GM19395 (cell line): Measurements from ENCODE around the gene TMEM50A.
"Not testable (repeated sequence)": the region's sequence is repeated elsewhere in the genome, so short reads cannot be mapped to it uniquely, and the experiment has no call there.

Experiments
- ATAC-seq: cut with Tn5 transposase; IDR thresholded peaks from one replicate; pipeline ENCODE4 v1.9.1; 2021; ENCODE audit warnings: mild to moderate bottlenecking, moderate library complexity; ENCODE audit not compliant: unreplicated experiment

The TMEM50A gene

GRCh38 chr1:25383090-25383489 lies 45.0 kb downstream of the TMEM50A start:
- ATAC-seq, result not testable (repeated sequence)

- not testable (repeated sequence) for ATAC-seq
These were observed 45.7 kb downstream of the TMEM50A start for GRCh38 chr1:25383875-25384274.

DNA sequence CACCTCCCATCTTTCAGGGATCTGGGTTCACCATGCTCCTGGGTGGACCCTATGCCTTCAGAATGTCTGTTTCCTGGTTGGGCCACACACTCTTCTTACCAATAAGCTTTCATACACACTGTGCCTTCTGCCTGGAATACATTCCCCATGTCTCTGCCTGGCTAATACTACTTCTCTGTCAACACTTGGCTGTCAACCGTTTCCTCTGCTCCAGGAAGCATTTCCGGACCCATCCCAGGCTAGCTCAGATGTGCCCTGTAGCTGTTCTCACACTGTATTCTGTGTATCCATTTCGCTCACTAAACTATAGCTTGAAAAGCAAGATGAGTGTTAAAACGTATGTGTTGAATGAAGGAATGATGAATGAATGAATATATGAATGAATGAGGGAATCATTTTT lies 49.0 kb downstream of the TMEM50A start:
- not testable (repeated sequence) for ATAC-seq

- not testable (repeated sequence) for ATAC-seq
These were observed 50.6 kb downstream of the TMEM50A start for GRCh38 chr1:25388691-25389090.

GRCh38 chr1:25389721-25390120 lies 51.6 kb downstream of the TMEM50A start:
- ATAC-seq, result not testable (repeated sequence)

- ATAC-seq, result no peak
These were observed 54.7 kb downstream of the TMEM50A start for GRCh38 chr1:25392841-25393240.

- not testable (repeated sequence) for ATAC-seq
These were observed 59.4 kb downstream of the TMEM50A start for GRCh38 chr1:25397549-25397948.

DNA sequence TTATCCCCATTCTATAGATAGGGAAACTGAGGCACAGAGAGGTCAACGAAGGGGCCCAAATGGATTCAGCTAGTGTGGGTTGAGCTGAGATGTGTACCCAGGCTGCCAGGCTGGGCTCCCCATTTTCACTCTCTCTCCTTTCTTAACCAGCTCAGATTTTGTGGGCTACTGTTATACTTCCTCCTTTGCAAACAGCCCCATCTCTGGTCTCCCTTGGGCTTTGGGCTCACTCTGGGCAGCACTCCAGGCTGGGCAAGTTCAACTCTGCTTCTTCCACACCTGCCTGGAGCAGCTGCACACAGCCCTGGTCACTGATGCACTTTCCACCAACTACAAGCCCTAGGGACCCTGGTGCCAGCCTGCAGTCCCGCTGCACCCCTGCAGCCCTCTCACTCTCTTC lies 59.9 kb downstream of the TMEM50A start:
- ATAC-seq, result not testable (repeated sequence)

DNA sequence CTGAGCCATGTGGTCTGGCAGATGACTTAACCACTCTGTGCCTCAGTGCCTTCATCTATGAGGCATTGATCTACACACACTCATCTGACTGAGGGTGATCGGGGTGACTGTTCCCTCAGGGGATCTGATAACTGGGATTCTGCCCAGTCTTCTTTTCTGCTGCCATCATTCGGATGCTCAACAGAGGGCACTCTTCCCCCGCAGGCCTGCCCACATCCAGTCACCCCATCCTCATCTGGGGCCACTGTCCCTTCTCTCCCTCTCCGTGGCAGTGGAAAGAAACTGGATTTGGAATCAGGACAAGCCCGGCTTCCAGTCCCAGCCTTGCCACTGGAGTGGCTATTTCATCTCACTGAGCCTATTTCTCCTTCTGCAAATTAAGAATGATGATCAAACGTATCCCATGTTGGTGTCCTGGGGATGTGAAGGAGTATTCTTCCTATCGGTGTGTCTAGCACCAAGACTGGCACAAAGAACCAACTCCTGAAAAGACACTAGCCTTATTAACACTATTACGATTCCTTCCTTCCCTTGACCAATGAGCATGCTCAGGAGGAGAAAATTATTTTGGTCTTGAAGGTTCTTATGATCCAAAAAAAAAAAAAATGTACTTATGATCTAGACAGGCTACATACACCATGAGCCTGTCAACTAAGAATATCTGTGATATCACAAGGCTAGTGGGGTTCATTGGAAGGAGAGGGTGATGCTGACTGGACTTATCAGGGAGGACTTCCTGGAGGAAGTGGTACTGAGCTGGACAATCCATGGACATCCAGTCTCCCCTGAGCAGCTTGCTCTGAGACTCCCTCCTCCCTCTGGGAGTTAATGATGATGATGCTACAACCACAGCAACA lies 65.0 kb downstream of the TMEM50A start:
- not testable (repeated sequence) for ATAC-seq

DNA sequence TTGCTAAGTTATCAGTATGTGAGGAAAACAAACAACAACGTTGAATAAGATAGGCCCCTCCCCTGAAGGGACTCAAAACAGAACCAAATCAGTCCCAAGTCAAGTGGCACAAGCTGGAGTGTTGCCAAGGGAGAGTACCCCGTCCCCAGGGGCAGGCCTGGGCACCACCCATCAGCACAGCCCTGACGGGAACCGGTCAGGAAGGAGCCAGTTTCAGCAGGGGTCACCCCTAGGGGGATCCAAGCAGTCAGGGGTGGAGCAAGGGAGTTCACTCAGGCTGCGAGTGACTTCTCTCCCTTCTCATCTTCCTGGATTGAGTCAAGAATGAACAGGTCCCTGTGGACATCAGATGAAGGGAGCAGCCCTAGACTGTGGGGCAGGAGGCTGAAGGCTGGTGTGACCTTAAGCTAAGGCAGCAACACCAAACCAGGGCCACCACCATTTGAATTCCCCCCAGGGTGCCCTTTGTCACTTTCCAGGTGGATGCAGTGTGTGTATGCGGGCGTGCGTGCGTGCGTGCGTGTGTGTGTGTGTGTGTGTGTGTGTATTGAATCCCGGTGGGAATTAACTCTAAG lies 67.7 kb downstream of the TMEM50A start:
- not testable (repeated sequence) for ATAC-seq

DNA sequence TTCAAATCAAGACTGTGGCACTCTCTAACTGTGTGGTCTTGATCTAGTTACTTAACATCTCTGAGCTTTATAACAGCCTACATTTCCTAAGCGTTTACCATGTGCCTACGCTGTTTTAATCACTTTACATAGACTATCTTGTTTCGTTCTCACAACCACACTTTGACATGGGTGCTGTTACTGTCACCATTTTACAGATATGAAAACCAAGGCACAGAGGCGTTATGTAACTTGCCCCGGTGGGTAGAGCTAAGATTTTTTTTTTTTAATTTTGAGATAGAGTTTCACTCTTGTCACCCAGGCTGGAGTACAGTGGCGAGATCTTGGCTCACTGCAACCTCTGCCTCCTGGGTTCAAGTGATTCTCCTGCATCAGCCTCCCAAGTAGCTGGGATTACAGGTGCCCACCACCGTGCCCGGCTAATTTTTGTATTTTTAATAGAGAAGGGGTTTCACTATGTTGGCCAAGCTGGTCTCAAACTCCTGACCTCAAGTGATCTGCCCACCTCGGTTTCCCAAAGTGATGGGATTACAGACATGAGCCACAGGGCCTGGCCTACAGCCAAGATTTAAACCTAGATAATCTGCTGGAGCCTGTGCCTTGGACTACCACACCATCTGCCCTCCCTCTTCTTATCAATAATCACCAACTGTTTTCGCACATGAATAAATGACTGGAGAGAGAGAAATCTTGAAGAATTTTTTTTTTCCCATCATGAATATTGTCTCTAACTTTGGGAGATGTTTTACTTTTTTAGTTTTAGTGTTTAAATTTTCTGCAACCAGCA lies 71.7 kb downstream of the TMEM50A start:
- not testable (repeated sequence) for ATAC-seq
